NCI-H460 (cell line): Measurements from ENCODE around the gene ME1. TPM values are rescaled to one million over a fixed set of nuclear protein-coding genes. Genes with fewer than 3 reads are reported as not detected.

ENCODE experiments used
- DNase-seq: peaks from one replicate; pipeline ENCODE4 v3.0.0-alpha.2; 2016; ENCODE audit warnings: low read depth; ENCODE audit errors: extremely low read depth
- total RNA-seq: library from RNA; depleted of rRNA; stranded (reverse); fragments of >200 nt; shearing (Covaris generic); gene quantifications from 2 replicates; pipeline ENCODE4 v1.2.3, GENCODE V29; 2014

ME1 gene
- total RNA-seq, 1 experiment from 2014 or later = 73.9 TPM

- DNase-seq = no peak
These were observed 2.3 kb upstream of the ME1 start for GRCh38 chr6:83433177-83433576.

DNA sequence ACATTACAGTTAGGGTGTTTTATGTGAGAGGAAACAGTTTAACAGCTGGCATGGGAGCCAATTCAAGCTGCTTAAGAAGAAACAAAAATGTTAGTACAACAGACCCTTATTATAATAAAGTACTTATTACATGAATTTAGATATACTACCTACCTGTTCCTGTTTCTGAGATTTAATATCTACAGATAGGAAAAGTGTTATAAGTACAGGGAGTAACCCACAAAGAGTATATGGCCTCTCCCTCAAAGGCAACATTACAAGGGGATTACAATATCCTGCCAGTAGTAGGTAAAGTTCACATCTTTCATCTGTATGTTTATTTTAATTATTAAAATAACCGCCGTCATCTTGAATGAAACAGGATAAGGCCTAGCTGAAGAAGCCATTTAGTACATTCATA, 1.8 kb upstream of the ME1 start:
- DNase-seq = no peak

DNA sequence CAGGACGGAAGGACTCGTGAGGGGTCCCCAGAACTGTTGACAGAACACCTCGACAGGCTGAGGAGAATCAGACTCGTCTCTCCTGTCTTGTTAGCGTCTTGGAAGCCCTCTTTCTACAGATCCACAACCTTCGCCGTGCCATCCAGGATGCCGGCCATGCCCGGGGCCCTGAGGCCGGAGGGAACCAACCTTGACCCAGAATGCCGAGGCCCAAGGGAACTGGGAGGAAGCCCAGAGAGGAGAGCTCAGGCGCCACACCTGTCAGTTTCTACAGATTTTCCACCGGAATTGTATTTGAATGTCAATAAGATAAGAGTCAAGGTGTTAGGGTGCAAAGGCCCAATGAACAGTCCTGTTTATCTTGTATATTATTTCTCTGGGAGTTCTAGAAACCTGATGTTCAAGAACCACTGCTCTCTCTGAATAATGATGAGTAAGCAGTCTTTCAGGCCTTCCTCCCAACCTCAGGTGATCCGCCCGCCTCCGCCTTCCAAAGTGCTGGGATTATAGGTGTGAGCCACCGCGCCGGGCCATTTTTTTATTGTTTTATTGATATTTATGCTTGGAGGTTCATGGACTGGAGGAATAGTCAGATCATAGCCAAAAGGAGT, 799 bp upstream of the ME1 start:
- DNase-seq = peak; percentile 33

DNA sequence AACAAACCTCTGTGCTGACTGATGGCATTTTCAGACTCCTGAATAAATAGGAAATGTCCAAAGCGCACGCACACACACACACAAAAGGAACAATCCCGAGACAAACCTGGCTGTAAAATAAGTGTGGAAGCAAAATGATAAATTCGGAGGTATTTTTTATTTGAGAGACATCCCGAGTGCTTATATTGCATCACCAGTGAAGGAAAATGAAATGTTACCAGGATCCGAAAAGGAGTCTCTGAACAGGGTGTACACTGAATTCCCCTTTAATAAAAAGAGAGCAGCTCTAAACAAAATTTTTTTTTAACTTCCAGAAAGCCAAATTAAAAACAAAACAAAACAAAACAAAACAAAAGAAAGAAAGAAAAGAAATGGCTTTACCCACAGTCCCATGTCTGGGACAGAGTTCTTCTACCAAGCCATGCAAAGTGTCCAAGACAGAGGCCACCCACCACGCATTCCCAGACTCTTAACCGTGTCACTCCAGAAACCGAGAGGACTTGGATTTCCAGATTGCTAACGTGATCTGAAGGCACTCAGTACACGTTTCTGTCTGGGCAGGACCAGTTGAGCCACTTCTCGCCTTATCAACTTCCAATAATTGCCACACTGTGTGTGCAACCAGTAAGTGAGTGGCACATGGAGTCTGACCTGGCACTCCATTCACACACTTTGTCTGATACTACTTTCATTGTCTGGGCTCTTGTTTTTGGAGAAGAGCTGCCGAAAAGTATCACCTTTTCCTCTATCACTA, 817 bp downstream of the ME1 start:
- DNase-seq = peak; percentile 39

DNA sequence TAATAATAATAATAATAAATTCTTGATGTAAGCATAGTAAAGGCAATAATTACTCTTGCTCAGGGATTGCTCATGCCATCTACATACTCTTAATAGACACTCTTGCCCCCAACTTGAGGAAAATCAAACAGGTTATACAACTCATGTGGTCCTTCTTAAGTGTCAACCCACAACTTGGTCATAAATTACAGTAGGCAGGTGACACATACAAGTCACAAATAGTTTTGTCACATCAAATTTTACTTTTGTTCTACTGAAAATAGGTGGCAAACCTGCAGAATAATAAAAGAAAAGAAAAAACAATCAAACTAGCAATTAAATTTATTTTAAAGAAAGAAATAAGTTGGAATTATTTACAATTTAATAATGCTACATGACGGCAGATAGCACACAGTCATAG, 1.6 kb downstream of the ME1 start:
- DNase-seq = no peak

- DNase-seq = no peak
These were observed 6.3 kb downstream of the ME1 start for GRCh38 chr6:83424392-83425018.

GRCh38 chr6:83417880-83418663, 12.8 kb downstream of the ME1 start:
- DNase-seq = peak; percentile 41

GRCh38 chr6:83413068-83413467, 17.8 kb downstream of the ME1 start:
- DNase-seq = no peak

DNA sequence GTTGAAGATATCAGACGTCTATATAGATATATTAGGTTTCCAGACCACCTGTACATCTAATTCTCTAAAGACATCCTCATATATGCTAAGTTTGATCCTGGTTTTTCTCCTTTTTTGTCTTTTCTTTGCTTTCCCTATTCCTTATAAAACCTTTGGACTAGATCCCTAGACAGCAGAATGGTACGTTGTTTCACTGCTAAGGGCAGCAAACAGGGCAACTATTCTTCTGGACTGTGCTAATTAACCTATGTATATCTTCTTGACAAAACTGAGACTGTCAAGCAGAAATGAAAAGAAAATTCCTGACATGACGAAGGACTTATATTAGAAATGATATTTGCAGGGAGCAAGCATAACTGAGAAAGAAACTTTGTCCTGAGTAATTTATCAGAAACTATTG, 19.1 kb downstream of the ME1 start:
- DNase-seq = no peak

DNA sequence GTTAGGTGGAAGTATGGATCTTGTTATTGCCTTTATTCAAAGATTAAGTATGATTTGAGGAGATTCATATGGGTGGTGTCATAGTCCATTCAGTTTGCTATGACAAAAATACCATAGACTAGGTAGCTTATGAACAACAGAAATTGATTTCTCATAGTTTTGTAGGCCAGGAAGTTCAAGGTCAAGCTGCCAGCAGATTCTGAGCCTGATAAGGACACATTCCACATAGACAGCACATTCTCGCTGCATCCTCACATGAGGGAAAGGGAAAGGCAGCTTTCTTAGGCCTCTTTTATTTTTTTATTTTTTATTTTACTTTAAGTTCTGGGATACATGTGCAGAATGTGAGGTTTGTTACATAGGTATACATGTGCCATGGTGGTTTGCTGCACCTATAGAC, 27.7 kb downstream of the ME1 start:
- no peak for DNase-seq

- no peak for DNase-seq
These were observed 41.2 kb downstream of the ME1 start for GRCh38 chr6:83389606-83390005.

DNA sequence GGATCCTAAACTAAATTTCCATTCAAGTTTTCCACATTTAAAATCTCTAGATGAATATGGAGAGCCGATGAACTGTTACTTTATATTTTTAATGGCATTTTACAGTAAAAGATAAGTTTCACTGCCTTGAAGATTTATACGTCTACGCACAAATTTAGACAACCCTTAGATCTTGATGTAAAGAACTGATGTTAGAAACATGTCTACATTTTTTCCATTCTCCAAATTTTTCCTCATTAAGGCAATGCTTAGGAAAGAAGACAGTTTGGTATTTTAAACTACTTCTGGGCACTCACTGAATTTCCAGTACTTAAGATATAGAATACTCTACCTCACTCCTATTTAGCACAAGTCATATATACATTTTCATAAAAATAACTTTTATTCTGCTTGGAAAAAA, 45.4 kb downstream of the ME1 start:
- no peak for DNase-seq

DNA sequence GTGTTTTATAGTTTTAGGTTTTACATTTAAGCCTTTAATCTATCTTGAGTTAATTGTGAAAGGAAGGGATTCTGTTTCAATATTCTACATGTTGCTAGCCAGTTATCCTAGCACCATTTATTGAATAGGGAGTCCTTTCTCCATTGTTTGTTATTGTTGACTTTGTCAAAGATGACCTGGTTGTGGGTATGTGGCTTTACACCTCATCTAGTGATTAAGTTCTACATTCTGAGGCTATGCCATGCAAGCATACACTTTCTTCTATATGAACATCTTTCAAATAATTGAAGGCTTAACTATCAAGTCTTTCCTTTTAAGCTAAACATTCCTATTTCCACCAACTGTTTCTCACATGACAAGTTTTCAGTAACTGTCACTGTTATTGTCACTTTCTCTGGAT, 46.1 kb downstream of the ME1 start:
- no peak for DNase-seq

DNA sequence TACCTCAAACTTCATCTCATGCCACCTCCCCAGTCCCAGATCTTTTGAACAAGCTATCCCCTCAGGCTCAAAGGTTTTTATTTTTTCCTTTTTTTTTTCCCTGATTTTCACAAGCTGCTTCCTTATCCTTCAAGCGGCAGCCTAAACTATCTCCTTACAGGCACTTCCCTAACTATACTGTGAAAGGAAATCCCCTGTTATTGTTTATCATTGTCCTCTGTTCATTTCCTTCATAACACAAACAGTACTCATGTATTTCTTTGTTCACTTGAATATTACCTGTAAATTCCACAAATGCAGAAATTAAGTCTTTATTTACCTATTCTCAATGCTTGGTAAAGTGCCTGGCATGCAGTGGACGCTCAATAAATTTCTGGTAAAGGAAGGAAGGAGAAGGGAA, 48.9 kb downstream of the ME1 start:
- DNase-seq = no peak

- no peak for DNase-seq
These were observed 52.0 kb downstream of the ME1 start for GRCh38 chr6:83378621-83379388.

DNA sequence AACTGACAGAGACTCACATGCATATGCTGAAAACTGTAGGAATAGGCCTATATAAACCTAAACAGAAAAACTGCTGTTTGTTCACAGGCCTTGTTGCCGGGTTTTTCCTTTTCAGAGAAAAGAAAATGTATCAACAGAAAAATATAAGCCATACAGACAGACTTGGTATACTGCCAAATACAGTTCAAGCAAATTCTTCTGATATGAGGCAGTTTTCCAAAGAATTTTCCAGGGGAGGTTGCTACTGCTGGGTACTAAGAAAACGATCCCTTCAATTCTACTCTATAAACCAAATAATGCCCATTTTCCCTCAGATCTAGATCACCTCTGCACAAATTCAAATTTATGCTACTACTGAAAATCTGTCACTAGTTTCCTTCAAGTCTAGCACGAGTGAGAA, 59.4 kb downstream of the ME1 start:
- no peak for DNase-seq

DNA sequence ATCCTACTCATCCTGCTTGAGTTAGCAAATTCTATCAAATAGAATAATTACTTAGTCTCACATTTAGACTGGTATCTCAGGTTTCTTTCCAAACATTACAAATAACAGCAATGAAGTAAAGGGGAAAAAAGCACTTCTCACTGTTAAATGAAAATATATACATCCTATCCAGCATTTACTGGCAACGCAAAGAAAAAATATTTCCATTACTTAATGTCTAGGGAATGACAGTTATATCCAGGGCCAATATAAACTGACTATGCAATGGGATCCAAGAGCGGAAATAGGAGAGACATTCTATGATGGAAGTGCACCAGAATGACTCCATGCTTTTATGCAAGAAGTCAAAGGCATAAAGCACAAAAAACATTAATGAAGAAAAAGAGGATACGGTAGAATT, 60.3 kb downstream of the ME1 start:
- DNase-seq = no peak

GRCh38 chr6:83369692-83370091, 61.2 kb downstream of the ME1 start:
- no peak for DNase-seq

GRCh38 chr6:83368577-83368976, 62.3 kb downstream of the ME1 start:
- no peak for DNase-seq

DNA sequence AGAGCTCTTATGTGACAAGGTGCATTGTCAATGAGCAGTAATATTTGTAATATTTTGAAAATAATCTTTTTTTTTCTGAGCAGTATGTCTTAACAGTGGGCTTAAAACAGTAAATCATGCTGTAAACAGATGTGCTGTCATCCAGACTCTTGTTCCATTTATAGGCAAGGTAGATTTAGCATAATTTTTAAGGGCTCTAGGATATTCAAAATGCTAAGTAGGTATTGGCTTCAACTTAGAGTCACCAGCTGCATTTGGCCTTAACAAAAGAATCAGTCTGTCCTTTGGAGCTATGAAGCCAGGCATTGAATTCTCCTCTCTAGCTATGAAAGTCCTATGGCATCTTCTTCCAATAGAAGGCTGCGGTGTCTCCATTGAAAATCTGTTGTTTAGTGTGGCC, 63.7 kb downstream of the ME1 start:
- DNase-seq = no peak

- DNase-seq = no peak
These were observed 64.9 kb downstream of the ME1 start for GRCh38 chr6:83365931-83366330.
